ENCODE measurements around the gene ZDHHC5. TPM values are rescaled to one million over a fixed set of nuclear protein-coding genes. Genes with fewer than 3 reads are reported as not detected.

The ZDHHC5 gene
- total and polyA plus RNA-seq, 2 of the 13 experiments (the other 11 are each of a cell fraction or from before 2014, with no cell fraction given), result 26.6 to 34.0 TPM

GRCh38 chr11:57639321-57640067 is 28.4 kb upstream of the ZDHHC5 start:
- 53% methylated on average over 8 of the region's 15 CpGs for WGBS (ENCODE audit: low lambda C conversion rate)
- BruUV-seq (replicated peaks), result no TSS peak
- Histone ChIP-seq H3K9me3 (ENCODE audit: low read length) (no peaks in the 10 kb centered on the region), H3K4me1 (ENCODE audit: insufficient read depth, low read length) (peaks cover 27% of the 10 kb centered on the region), H4K20me1 (ENCODE audit: insufficient read depth, low read length) (no peaks in the 10 kb centered on the region), H3K9ac (ENCODE audit: insufficient read depth, low read depth, low read length) (peak overlapping the region; percentile 79), H3K27ac (ENCODE audit: extremely low read length, insufficient read depth, low read length) (peak overlapping the region; percentile 68), H3K27me3 (ENCODE audit: control insufficient read depth in 1 of 2, insufficient read depth in 2 of 2, low read length in 2 of 2) (no peaks in the 10 kb centered on the region; a peak in 1 of 5 replicates), H3K4me2 (ENCODE audit: low read depth, low read length) (peak overlapping the region; percentile 86), H2AFZ (ENCODE audit: low read length) (peak overlapping the region; percentile 84), H3K36me3 (replicated peaks in 1 of 2; ENCODE audit: control insufficient read depth in 1 of 2, insufficient read depth in 2 of 2, low read length in 2 of 2) (no peaks in the 10 kb centered on the region), H3K4me3 (replicated peaks in 1 of 3; ENCODE audit: insufficient read depth in 1 of 3, low read depth in 2 of 3, low read length in 3 of 3) (peak overlapping the region; percentile 62 to 73 (median 69)), H3K79me2 (ENCODE audit: insufficient read depth, low read length) (no peaks in the 10 kb centered on the region)
- ChIA-PET CTCF (ENCODE audit: low intra/inter-chr PET ratio, low total read pairs) (interaction anchor here (7.0 kb wide), 1 partner anchor 71 kb away, joined by 79 read pairs; the partner anchor contains the start of gene UBE2L6), POLR2A (interaction anchor here (0.8 to 4.3 kb wide), 17 partner anchors 9 to 304 kb away, joined by 3 to 33 read pairs (median 4); partner anchors contain the start of genes RTN4RL2, SERPING1, SLC43A1 and SSRP1)
- FAIRE-seq (peak; percentile 76), ATAC-seq (peak; percentile 60), DNase-seq (ENCODE audit: low spot score) (peak; percentile 58)
- intact Hi-C loops (cut with micrococcal nuclease; ENCODE audit: unreplicated experiment), result loop anchor here (5.0 kb wide), 1 partner anchor 107 kb away; the partner anchor contains the start of gene TIMM10
- in situ Hi-C loops (cut with HindIII; ENCODE audit: extremely low pct_ligation_motif_present, low pct_unique_long_range_greater_than_20kb), result loop anchor here (5.0 to 10.0 kb wide), 3 partner anchors 72 to 292 kb away; partner anchors contain the start of gene UBE2L6
- TF ChIP-seq ZNF552 (CRISPR knock-in tag; IDR thresholded peaks at IDR 0.05; ENCODE audit: borderline replicate concordance) (no peak), KLF12 (CRISPR knock-in tag; IDR thresholded peaks at IDR 0.05; ENCODE audit: borderline replicate concordance) (no peak), ZNF432 (CRISPR knock-in tag; IDR thresholded peaks at IDR 0.05; ENCODE audit: borderline replicate concordance) (no peak), ZKSCAN1 (IDR thresholded peaks at IDR 0.05; ENCODE audit: low read length) (no peak), ZNF30 (CRISPR knock-in tag; IDR thresholded peaks at IDR 0.05) (no peak; the same call in 1 of the 2 replicates), CBX5 (CRISPR knock-in tag; IDR thresholded peaks at IDR 0.05; ENCODE audit: borderline replicate concordance) (no peak), ZNF660 (CRISPR knock-in tag; IDR thresholded peaks at IDR 0.05; ENCODE audit: borderline replicate concordance, low read depth) (no peak), TARDBP (CRISPR knock-in tag; IDR thresholded peaks at IDR 0.05) (0 out of 2 replicates have a peak, but pooled peaks have one; percentile 13), CENPT (CRISPR knock-in tag; IDR thresholded peaks at IDR 0.05; ENCODE audit: low read depth) (no peak), ZNF775 (CRISPR knock-in tag; IDR thresholded peaks at IDR 0.05; ENCODE audit: borderline replicate concordance) (0 out of 2 replicates have a peak, but pooled peaks have one; percentile 30)
- TF ChIP-seq, protein P1, sequence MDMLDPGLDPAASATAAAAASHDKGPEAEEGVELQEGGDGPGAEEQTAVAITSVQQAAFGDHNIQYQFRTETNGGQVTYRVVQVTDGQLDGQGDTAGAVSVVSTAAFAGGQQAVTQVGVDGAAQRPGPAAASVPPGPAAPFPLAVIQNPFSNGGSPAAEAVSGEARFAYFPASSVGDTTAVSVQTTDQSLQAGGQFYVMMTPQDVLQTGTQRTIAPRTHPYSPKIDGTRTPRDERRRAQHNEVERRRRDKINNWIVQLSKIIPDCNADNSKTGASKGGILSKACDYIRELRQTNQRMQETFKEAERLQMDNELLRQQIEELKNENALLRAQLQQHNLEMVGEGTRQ (IDR thresholded peaks at IDR 0.05; ENCODE audit: low read depth, low read length), result no peak
- TF ChIP-seq, protein P1 (CRISPR knock-in tag; IDR thresholded peaks at IDR 0.05; ENCODE audit: borderline replicate concordance), result no peak
- TF ChIP-seq, protein P2, sequence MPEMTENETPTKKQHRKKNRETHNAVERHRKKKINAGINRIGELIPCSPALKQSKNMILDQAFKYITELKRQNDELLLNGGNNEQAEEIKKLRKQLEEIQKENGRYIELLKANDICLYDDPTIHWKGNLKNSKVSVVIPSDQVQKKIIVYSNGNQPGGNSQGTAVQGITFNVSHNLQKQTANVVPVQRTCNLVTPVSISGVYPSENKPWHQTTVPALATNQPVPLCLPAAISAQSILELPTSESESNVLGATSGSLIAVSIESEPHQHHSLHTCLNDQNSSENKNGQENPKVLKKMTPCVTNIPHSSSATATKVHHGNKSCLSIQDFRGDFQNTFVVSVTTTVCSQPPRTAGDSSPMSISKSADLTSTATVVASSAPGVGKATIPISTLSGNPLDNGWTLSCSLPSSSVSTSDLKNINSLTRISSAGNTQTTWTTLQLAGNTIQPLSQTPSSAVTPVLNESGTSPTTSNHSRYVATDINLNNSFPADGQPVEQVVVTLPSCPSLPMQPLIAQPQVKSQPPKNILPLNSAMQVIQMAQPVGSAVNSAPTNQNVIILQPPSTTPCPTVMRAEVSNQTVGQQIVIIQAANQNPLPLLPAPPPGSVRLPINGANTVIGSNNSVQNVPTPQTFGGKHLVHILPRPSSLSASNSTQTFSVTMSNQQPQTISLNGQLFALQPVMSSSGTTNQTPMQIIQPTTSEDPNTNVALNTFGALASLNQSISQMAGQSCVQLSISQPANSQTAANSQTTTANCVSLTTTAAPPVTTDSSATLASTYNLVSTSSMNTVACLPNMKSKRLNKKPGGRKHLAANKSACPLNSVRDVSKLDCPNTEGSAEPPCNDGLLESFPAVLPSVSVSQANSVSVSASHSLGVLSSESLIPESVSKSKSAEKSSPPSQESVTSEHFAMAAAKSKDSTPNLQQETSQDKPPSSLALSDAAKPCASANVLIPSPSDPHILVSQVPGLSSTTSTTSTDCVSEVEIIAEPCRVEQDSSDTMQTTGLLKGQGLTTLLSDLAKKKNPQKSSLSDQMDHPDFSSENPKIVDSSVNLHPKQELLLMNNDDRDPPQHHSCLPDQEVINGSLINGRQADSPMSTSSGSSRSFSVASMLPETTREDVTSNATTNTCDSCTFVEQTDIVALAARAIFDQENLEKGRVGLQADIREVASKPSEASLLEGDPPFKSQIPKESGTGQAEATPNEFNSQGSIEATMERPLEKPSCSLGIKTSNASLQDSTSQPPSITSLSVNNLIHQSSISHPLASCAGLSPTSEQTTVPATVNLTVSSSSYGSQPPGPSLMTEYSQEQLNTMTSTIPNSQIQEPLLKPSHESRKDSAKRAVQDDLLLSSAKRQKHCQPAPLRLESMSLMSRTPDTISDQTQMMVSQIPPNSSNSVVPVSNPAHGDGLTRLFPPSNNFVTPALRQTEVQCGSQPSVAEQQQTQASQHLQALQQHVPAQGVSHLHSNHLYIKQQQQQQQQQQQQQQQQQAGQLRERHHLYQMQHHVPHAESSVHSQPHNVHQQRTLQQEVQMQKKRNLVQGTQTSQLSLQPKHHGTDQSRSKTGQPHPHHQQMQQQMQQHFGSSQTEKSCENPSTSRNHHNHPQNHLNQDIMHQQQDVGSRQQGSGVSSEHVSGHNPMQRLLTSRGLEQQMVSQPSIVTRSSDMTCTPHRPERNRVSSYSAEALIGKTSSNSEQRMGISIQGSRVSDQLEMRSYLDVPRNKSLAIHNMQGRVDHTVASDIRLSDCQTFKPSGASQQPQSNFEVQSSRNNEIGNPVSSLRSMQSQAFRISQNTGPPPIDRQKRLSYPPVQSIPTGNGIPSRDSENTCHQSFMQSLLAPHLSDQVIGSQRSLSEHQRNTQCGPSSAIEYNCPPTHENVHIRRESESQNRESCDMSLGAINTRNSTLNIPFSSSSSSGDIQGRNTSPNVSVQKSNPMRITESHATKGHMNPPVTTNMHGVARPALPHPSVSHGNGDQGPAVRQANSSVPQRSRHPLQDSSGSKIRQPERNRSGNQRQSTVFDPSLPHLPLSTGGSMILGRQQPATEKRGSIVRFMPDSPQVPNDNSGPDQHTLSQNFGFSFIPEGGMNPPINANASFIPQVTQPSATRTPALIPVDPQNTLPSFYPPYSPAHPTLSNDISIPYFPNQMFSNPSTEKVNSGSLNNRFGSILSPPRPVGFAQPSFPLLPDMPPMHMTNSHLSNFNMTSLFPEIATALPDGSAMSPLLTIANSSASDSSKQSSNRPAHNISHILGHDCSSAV (CRISPR knock-in tag; IDR thresholded peaks at IDR 0.05; ENCODE audit: borderline replicate concordance), result no peak
